Bronchial epithelial cell (primary cell): ENCODE measurements around the gene DDX11. TPM values are rescaled to one million over a fixed set of nuclear protein-coding genes. Genes with fewer than 3 reads are reported as not detected.
A peak's percentile ranks its signal among the peaks of the same experiment; 100 is the strongest.
"Not testable (repeated sequence)": the region's sequence is repeated elsewhere in the genome, so short reads cannot be mapped to it uniquely, and the experiment has no call there.

Source experiments
- DNase-seq: peaks from one replicate; pipeline ENCODE4 v3.0.0-alpha.2; 2010; ENCODE audit warnings: low read depth
- FAIRE-seq: peaks from 2 replicates; lab custom pipeline; 2011; peaks lifted over from hg19 to GRCh38; lab: Jason Lieb, UNC
- H3K27me3 ChIP-seq: 2 replicates; pipeline ENCODE4 v1.5.1; 2011; ENCODE audit warnings: low read length; ENCODE audit not compliant: control insufficient read depth, insufficient read depth
- H3K36me3 ChIP-seq: 2 replicates; pipeline ENCODE4 v1.5.1; 2011; ENCODE audit warnings: low read length; ENCODE audit not compliant: control insufficient read depth, insufficient read depth
- H3K4me3 ChIP-seq: 2 replicates; pipeline ENCODE4 v1.5.1; 2011; ENCODE audit warnings: mild to moderate bottlenecking, low read depth, low read length, control low read depth
- CTCF ChIP-seq: IDR thresholded peaks from 2 replicates; pipeline ENCODE4 v1.5.1; 2011; ENCODE audit warnings: mild to moderate bottlenecking, moderate library complexity, low read length, control low read depth, inconsistent platforms; ENCODE audit not compliant: insufficient read depth, severe bottlenecking
- total RNA-seq: library from RNA; depleted of rRNA; stranded (reverse); fragments of >200 nt; gene quantifications from 2 replicates; pipeline ENCODE4 v1.2.1, GENCODE V29; 2014

Gene DDX11
- total RNA-seq, 1 donor from 2014 or later = 17.1 TPM

GRCh38 chr12:31100503-31101208 lies 27.0 kb downstream of the DDX11 start:
- DNase-seq, H3K4me3 ChIP-seq, H3K27me3 ChIP-seq, H3K36me3 ChIP-seq: not testable (repeated sequence)
- peak; percentile 23 for FAIRE-seq

- not testable (repeated sequence) for H3K4me3 ChIP-seq, H3K36me3 ChIP-seq, DNase-seq, H3K27me3 ChIP-seq, FAIRE-seq
Measured at GRCh38 chr12:31102125-31102524, 28.5 kb downstream of the DDX11 start.

- not testable (repeated sequence) for DNase-seq, H3K27me3 ChIP-seq, H3K36me3 ChIP-seq, FAIRE-seq, H3K4me3 ChIP-seq
Measured at GRCh38 chr12:31102596-31102995, 28.9 kb downstream of the DDX11 start.

- not testable (repeated sequence) for H3K4me3 ChIP-seq, FAIRE-seq, H3K27me3 ChIP-seq, H3K36me3 ChIP-seq
- peak; percentile 59 for DNase-seq
Measured at GRCh38 chr12:31103561-31103975, 29.9 kb downstream of the DDX11 start.

GRCh38 chr12:31104220-31104619 lies 30.6 kb downstream of the DDX11 start:
- not testable (repeated sequence) for H3K4me3 ChIP-seq, H3K36me3 ChIP-seq, FAIRE-seq, H3K27me3 ChIP-seq
- DNase-seq = peak; percentile 24

- not testable (repeated sequence) for H3K27me3 ChIP-seq, FAIRE-seq, H3K4me3 ChIP-seq, H3K36me3 ChIP-seq, DNase-seq
Measured at GRCh38 chr12:31104773-31105172, 31.1 kb downstream of the DDX11 start.

GRCh38 chr12:31105668-31106067 lies 32.0 kb downstream of the DDX11 start:
- no peak for DNase-seq
- no peaks in the 10 kb centered on the region for H3K36me3 ChIP-seq
- no peaks in the 10 kb centered on the region for H3K27me3 ChIP-seq
- FAIRE-seq = no peak
- TF ChIP-seq CTCF = no peak
- no peak overlapping the region for H3K4me3 ChIP-seq

GRCh38 chr12:31106101-31106803 lies 32.6 kb downstream of the DDX11 start:
- H3K27me3 ChIP-seq = no peaks in the 10 kb centered on the region
- no peak for TF ChIP-seq CTCF
- H3K4me3 ChIP-seq = no peak overlapping the region
- FAIRE-seq (no peak), DNase-seq (no peak)
- H3K36me3 ChIP-seq = no peaks in the 10 kb centered on the region

GRCh38 chr12:31109773-31110172 lies 36.1 kb downstream of the DDX11 start:
- FAIRE-seq, H3K4me3 ChIP-seq, H3K27me3 ChIP-seq, H3K36me3 ChIP-seq, DNase-seq: not testable (repeated sequence)

DNA sequence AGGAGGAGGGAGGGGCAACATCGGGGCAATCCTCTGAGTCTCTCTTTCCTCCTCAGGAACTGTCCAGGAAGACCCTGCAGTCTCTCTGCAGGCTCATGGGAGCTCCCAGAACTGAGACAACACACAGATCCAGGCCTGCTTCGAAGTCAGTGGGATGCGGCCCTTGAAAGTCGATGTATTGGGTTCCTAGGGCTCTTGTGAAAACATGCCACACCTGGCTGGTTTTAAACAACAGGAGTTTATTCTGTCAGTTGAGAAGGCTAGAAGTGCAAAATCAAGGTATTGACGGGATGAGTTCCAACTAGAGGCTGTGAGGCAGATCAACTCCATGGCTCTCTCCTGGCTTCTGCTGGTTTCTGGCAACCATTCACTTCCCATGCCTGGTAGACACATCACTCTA lies 36.6 kb downstream of the DDX11 start:
- not testable (repeated sequence) for DNase-seq, H3K27me3 ChIP-seq, H3K36me3 ChIP-seq, FAIRE-seq, H3K4me3 ChIP-seq

- H3K36me3 ChIP-seq, FAIRE-seq, H3K4me3 ChIP-seq, DNase-seq: not testable (repeated sequence)
- H3K27me3 ChIP-seq = peaks cover 17% of the 10 kb centered on the region
Measured at GRCh38 chr12:31115092-31115601, 41.5 kb downstream of the DDX11 start.

DNA sequence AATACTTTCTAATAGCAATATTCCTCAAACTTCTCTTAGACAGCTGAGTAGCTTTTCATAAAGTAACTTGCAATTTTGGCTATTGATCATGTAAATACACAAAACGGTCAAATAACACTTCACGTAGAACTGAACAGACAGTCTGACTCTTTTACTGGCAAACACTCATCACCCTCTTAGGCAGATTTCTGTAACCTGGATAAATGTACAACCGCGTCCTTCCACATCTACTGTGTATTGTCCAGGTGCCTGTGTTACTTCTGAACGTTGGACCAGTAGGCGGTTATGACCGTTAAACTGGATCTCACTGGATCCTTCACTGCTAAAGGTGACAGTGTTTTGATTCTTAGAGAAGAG lies 43.2 kb downstream of the DDX11 start:
- DNase-seq, H3K4me3 ChIP-seq, H3K36me3 ChIP-seq, FAIRE-seq: not testable (repeated sequence)
- peaks cover 17% of the 10 kb centered on the region for H3K27me3 ChIP-seq
